HepG2 (cell line): Measurements from ENCODE around the gene STK24. TPM values are rescaled to one million over a fixed set of nuclear protein-coding genes. Genes with fewer than 3 reads are reported as not detected.

Experiments used
- AHDC1 ChIP-seq: sonication (generic); formaldehyde crosslinking; IDR thresholded peaks from 2 replicates; pipeline ENCODE4 v1.5.1; 2020; ENCODE audit warnings: mild to moderate bottlenecking, missing genetic modification reagents, borderline replicate concordance
- ELF4 ChIP-seq: sonication (generic); formaldehyde crosslinking; IDR thresholded peaks from 2 replicates; pipeline ENCODE4 v1.5.0; 2020; ENCODE audit warnings: missing genetic modification reagents, mild to moderate bottlenecking, moderate library complexity, borderline replicate concordance
- ETV6 ChIP-seq: sonication (generic); formaldehyde crosslinking; conservative IDR thresholded peaks from 2 replicates; pipeline ENCODE4 v1.4.0; 2020; ENCODE audit warnings: missing genetic modification reagents
- GFI1 ChIP-seq: sonication (generic); formaldehyde crosslinking; IDR thresholded peaks from 2 replicates; pipeline ENCODE4 v1.5.0; 2020; ENCODE audit warnings: missing genetic modification reagents, mild to moderate bottlenecking, borderline replicate concordance
- HOXA5 ChIP-seq: sonication (generic); formaldehyde crosslinking; IDR thresholded peaks from 2 replicates; pipeline ENCODE4 v1.4.0; 2020; ENCODE audit warnings: missing genetic modification reagents
- MBD4 ChIP-seq: IDR thresholded peaks from 2 replicates; pipeline ENCODE4 v1.6.1; 2012; ENCODE audit warnings: low read length, inconsistent platforms, borderline replicate concordance
- NFRKB ChIP-seq: fragments of 450-650 bp; IDR thresholded peaks from 2 replicates; pipeline ENCODE4 v1.6.1; 2017
- RFX1 ChIP-seq: fragments of 450-650 bp; IDR thresholded peaks from 2 replicates; pipeline ENCODE4 v1.6.1; 2017
- SALL2 ChIP-seq: sonication (generic); formaldehyde crosslinking; IDR thresholded peaks from 2 replicates; pipeline ENCODE4 v1.8.1; 2023; ENCODE audit warnings: mild to moderate bottlenecking, missing genetic modification reagents, inconsistent platforms
- SIN3A ChIP-seq: IDR thresholded peaks from 2 replicates; pipeline ENCODE4 v1.6.1; 2011; ENCODE audit warnings: low read depth, mild to moderate bottlenecking, control low read depth, low read length, borderline replicate concordance
- THAP11 ChIP-seq: IDR thresholded peaks from 2 replicates; pipeline ENCODE4 v1.6.1; 2016; ENCODE audit warnings: missing biosample characterization, missing genetic modification reagents
- ZHX2 ChIP-seq, 2 experiments: sonication (generic) in 1 of 2; formaldehyde crosslinking in 1 of 2; IDR thresholded peaks; 2 replicates each; pipeline versions ENCODE4 v1.6.1 to v1.9.0; 2014 to 2022; ENCODE audit warnings: antibody characterized with exemption in 1 of 2, borderline replicate concordance in 1 of 2, inconsistent platforms in 1 of 2, low read depth in 1 of 2, missing genetic modification reagents in 1 of 2
- ZNF670 ChIP-seq: sonication (generic); formaldehyde crosslinking; IDR thresholded peaks from 2 replicates; pipeline ENCODE4 v1.8.0; 2022; ENCODE audit warnings: mild to moderate bottlenecking, missing genetic modification reagents, borderline replicate concordance
- ZNF773 ChIP-seq: sonication (generic); formaldehyde crosslinking; IDR thresholded peaks from 2 replicates; pipeline ENCODE4 v1.4.0; 2020; ENCODE audit warnings: missing genetic modification reagents, borderline replicate concordance
- ZNF879 ChIP-seq: sonication (generic); formaldehyde crosslinking; IDR thresholded peaks from 2 replicates; pipeline ENCODE4 v1.8.1; 2023; ENCODE audit warnings: missing genetic modification reagents
- polyA plus RNA-seq, 8 experiments: library from polyadenylated mRNA; depleted of rRNA in 3 of 8; stranded (reverse) in 7 of 8; unstranded in 1 of 8; fragments of >200 nt; fragmentation: Illumina TruSeq in 4 of 8; extraction: Trizol in 4 of 8; gene quantifications; 2 replicates each; pipeline versions ENCODE4 v1.2.1 to v1.2.3, GENCODE V29; 2011 to 2016; ENCODE audit warnings: low read depth in 4 of 8, missing spikeins in 1 of 8, mixed read lengths in 1 of 8; ENCODE audit not compliant: insufficient read depth in 1 of 8
- total RNA-seq, 5 experiments: library from RNA; depleted of rRNA; stranded (reverse); fragments of >200 nt; fragmentation: Illumina TruSeq; extraction: Trizol; gene quantifications; 2 replicates each; pipeline ENCODE4 v1.2.3, GENCODE V29; 2016; ENCODE audit warnings: low read depth in 1 of 5

The STK24 gene
- total and polyA plus RNA-seq, 2 of the 13 experiments (the other 11 are each of a cell fraction or from before 2014, with no cell fraction given), result 51.3 to 73.0 TPM

- TF ChIP-seq AHDC1 (CRISPR knock-in tag) (peak; percentile 79), SALL2 (CRISPR knock-in tag) (peak; percentile 85), MBD4 (no peak), ZNF773 (CRISPR knock-in tag) (no peak), THAP11 (CRISPR knock-in tag) (peak; percentile 75; the same call in 1 of the 2 replicates), SIN3A (no peak), ZHX2 (IDR thresholded peaks at IDR 0.05; ENCODE audit: low read depth) (no peak), ZHX2 (CRISPR knock-in tag; IDR thresholded peaks at IDR 0.05; ENCODE audit: borderline replicate concordance) (no peak), RFX1 (no peak), NFRKB (no peak), ETV6 (no peak), ELF4 (CRISPR knock-in tag) (peak; percentile 83; the same call in 1 of the 2 replicates), ZNF670 (peak; percentile 71; the same call in 1 of the 2 replicates), GFI1 (peak; percentile 84), HOXA5 (CRISPR knock-in tag) (peak; percentile 94), ZNF879 (CRISPR knock-in tag) (peak; percentile 97; the same call in 1 of the 2 replicates)
These were observed 70.1 kb downstream of the STK24 start (continued) for GRCh38 chr13:98506728-98507230.
